Trophoblast cell (in vitro differentiated cells and primary cell): ENCODE data around the gene OBP2A.

ENCODE experiments used
- DNase-seq, 2 donors: peaks; one replicate each; pipeline ENCODE4 v3.0.0-alpha.2; 2016
- H2AFZ ChIP-seq: 2 replicates; pipeline ENCODE4 v1.6.1; 2013; ENCODE audit warnings: low read length, moderate library complexity, mild to moderate bottlenecking; ENCODE audit not compliant: insufficient read depth, poor library complexity
- H2AK5ac ChIP-seq: 2 replicates; pipeline ENCODE4 v1.6.1; 2013; ENCODE audit warnings: mild to moderate bottlenecking, low read length
- H2BK120ac ChIP-seq: 2 replicates; pipeline ENCODE4 v1.6.1; 2013; ENCODE audit warnings: low read length, mild to moderate bottlenecking, moderate library complexity; ENCODE audit not compliant: insufficient read depth, poor library complexity
- H2BK12ac ChIP-seq: 2 replicates; pipeline ENCODE4 v1.6.1; 2013; ENCODE audit warnings: mild to moderate bottlenecking, low read length, moderate library complexity
- H2BK5ac ChIP-seq: 2 replicates; pipeline ENCODE4 v1.6.1; 2013; ENCODE audit warnings: low read length, low read depth, moderate library complexity, mild to moderate bottlenecking; ENCODE audit not compliant: poor library complexity
- H3K14ac ChIP-seq: 2 replicates; pipeline ENCODE4 v1.6.1; 2013; ENCODE audit warnings: mild to moderate bottlenecking, low read length
- H3K18ac ChIP-seq: 2 replicates; pipeline ENCODE4 v1.6.1; 2013; ENCODE audit warnings: mild to moderate bottlenecking, low read length
- H3K23ac ChIP-seq: 2 replicates; pipeline ENCODE4 v1.6.1; 2013; ENCODE audit warnings: low read length
- H3K27ac ChIP-seq: 2 replicates; pipeline ENCODE4 v1.5.1; 2013; ENCODE audit warnings: low read depth, mild to moderate bottlenecking, inconsistent platforms, low read length, moderate library complexity
- H3K27me3 ChIP-seq: 2 replicates; pipeline ENCODE4 v1.6.1; 2013; ENCODE audit warnings: inconsistent platforms, mild to moderate bottlenecking, low read length, moderate library complexity; ENCODE audit not compliant: insufficient read depth
- H3K36me3 ChIP-seq, 2 experiments: 1 replicate in 1 of 2; 2 replicates in 1 of 2; pipeline ENCODE4 v1.6.1; 2013; ENCODE audit warnings: low read length in 2 of 2, mild to moderate bottlenecking in 2 of 2, moderate library complexity in 1 of 2; ENCODE audit not compliant: insufficient read depth in 2 of 2, control insufficient read depth in 1 of 2
- H3K4ac ChIP-seq: 2 replicates; pipeline ENCODE4 v1.6.1; 2013; ENCODE audit warnings: low read depth, mild to moderate bottlenecking, low read length, moderate library complexity
- H3K4me1 ChIP-seq, 2 experiments: 1 replicate in 1 of 2; 2 replicates in 1 of 2; pipeline ENCODE4 v1.6.1; 2013; ENCODE audit warnings: low read length in 2 of 2, mild to moderate bottlenecking in 2 of 2, moderate library complexity in 1 of 2; ENCODE audit not compliant: insufficient read depth in 2 of 2, control insufficient read depth in 1 of 2
- H3K4me2 ChIP-seq: 2 replicates; pipeline ENCODE4 v1.6.1; 2013; ENCODE audit warnings: inconsistent platforms, mild to moderate bottlenecking, low read length, moderate library complexity
- H3K4me3 ChIP-seq: 2 replicates; pipeline ENCODE4 v1.5.1; 2013; ENCODE audit warnings: mild to moderate bottlenecking, low read depth, low read length, inconsistent platforms
- H3K79me1 ChIP-seq: one replicate; pipeline ENCODE4 v1.6.1; 2013; ENCODE audit warnings: low read length
- H3K79me2 ChIP-seq: 2 replicates; pipeline ENCODE4 v1.6.1; 2013; ENCODE audit warnings: low read length, mild to moderate bottlenecking; ENCODE audit not compliant: control insufficient read depth, insufficient read depth, poor library complexity
- H3K9ac ChIP-seq: 2 replicates; pipeline ENCODE4 v1.6.1; 2013; ENCODE audit warnings: mild to moderate bottlenecking, low read length
- H3K9me3 ChIP-seq: 2 replicates; pipeline ENCODE4 v1.6.1; 2013; ENCODE audit warnings: low read depth, mild to moderate bottlenecking, control low read depth, inconsistent platforms, low read length; ENCODE audit not compliant: insufficient read depth
- H4K12ac ChIP-seq: 2 replicates; pipeline ENCODE4 v1.6.1; 2013; ENCODE audit warnings: low read depth, mild to moderate bottlenecking, low read length, moderate library complexity
- H4K8ac ChIP-seq: 2 replicates; pipeline ENCODE4 v1.6.1; 2013; ENCODE audit warnings: low read depth, mild to moderate bottlenecking, low read length, moderate library complexity
- H4K91ac ChIP-seq: one replicate; pipeline ENCODE4 v1.6.1; 2013; ENCODE audit warnings: low read depth, mild to moderate bottlenecking, low read length, moderate library complexity
- WGBS: extraction: QIAGEN DNeasy Blood & Tissue Kit; methylation state at CpG from one replicate; pipeline ENCODE4 v1.1.7; 2013; ENCODE audit warnings: missing lambda C conversion rate; ENCODE audit not compliant: insufficient read length, insufficient coverage; ENCODE audit errors: extremely low coverage; 5-methylcytosine and 5-hydroxymethylcytosine counted together

OBP2A gene

GRCh38 chr9:135566552-135566951 is 20.6 kb downstream of the OBP2A start:
- peaks cover 1% of the 10 kb centered on the region for H3K79me1 ChIP-seq
- H2BK12ac ChIP-seq = no peak overlapping the region
- no peaks in the 10 kb centered on the region for H3K27me3 ChIP-seq
- H4K12ac ChIP-seq = no peak overlapping the region
- no peaks in the 10 kb centered on the region for H3K79me2 ChIP-seq
- H3K4me2 ChIP-seq = no peak overlapping the region
- H3K4me3 ChIP-seq = peak overlapping the region; percentile 57
- H3K9ac ChIP-seq = no peak overlapping the region
- WGBS = no CpG with 5 or more reads among the region's 10 CpGs
- no peak for DNase-seq
- H3K36me3 ChIP-seq = no peaks in the 10 kb centered on the region
- no peak overlapping the region for H3K4ac ChIP-seq
- no peak overlapping the region for H2AK5ac ChIP-seq
- no peak overlapping the region for H2BK120ac ChIP-seq
- peaks cover 1 to 2% of the 10 kb centered on the region in 2 experiments for H3K4me1 ChIP-seq
- no peak overlapping the region for H4K8ac ChIP-seq
- H3K18ac ChIP-seq = no peak overlapping the region
- no peak overlapping the region for H2AFZ ChIP-seq
- H3K9me3 ChIP-seq = peaks cover 6% of the 10 kb centered on the region
- no peak overlapping the region for H4K91ac ChIP-seq
- no peak overlapping the region for H3K14ac ChIP-seq
- H3K27ac ChIP-seq = no peak overlapping the region
- no peak overlapping the region for H3K23ac ChIP-seq
- no peak overlapping the region for H2BK5ac ChIP-seq

GRCh38 chr9:135567311-135567710 is 21.4 kb downstream of the OBP2A start:
- Histone ChIP-seq H3K4me2 (no peak overlapping the region), H2BK12ac (no peak overlapping the region), H3K4ac (no peak overlapping the region), H2BK120ac (no peak overlapping the region), H3K27ac (no peak overlapping the region), H3K4me3 (no peak overlapping the region), H2AFZ (no peak overlapping the region), H3K79me1 (no peaks in the 10 kb centered on the region), H3K4me1 (no peaks in the 10 kb centered on the region), H3K14ac (no peak overlapping the region), H2AK5ac (no peak overlapping the region), H3K23ac (no peak overlapping the region), H2BK5ac (no peak overlapping the region), H3K79me2 (no peaks in the 10 kb centered on the region), H3K36me3 (no peaks in the 10 kb centered on the region), H3K18ac (no peak overlapping the region), H3K27me3 (no peaks in the 10 kb centered on the region), H4K12ac (no peak overlapping the region), H3K9me3 (peaks cover 4% of the 10 kb centered on the region), H4K91ac (no peak overlapping the region), H3K9ac (no peak overlapping the region), H4K8ac (no peak overlapping the region)
- no CpG with 5 or more reads among the region's 9 CpGs for WGBS
- DNase-seq = no peak

- H4K91ac ChIP-seq = no peak overlapping the region
- H3K79me1 ChIP-seq = no peaks in the 10 kb centered on the region
- no peak overlapping the region for H3K4me3 ChIP-seq
- no peak overlapping the region for H2BK120ac ChIP-seq
- H2BK5ac ChIP-seq = no peak overlapping the region
- no peak overlapping the region for H2BK12ac ChIP-seq
- H3K9me3 ChIP-seq = peaks cover 4% of the 10 kb centered on the region
- H3K27me3 ChIP-seq = no peaks in the 10 kb centered on the region
- no CpG with 5 or more reads among the region's 6 CpGs for WGBS
- H3K18ac ChIP-seq = no peak overlapping the region
- no peaks in the 10 kb centered on the region for H3K36me3 ChIP-seq
- H2AFZ ChIP-seq = no peak overlapping the region
- DNase-seq = no peak
- H3K4ac ChIP-seq = no peak overlapping the region
- no peak overlapping the region for H3K14ac ChIP-seq
- no peaks in the 10 kb centered on the region for H3K4me1 ChIP-seq
- H4K12ac ChIP-seq = no peak overlapping the region
- no peak overlapping the region for H4K8ac ChIP-seq
- no peak overlapping the region for H3K23ac ChIP-seq
- no peak overlapping the region for H3K9ac ChIP-seq
- no peaks in the 10 kb centered on the region for H3K79me2 ChIP-seq
- no peak overlapping the region for H3K27ac ChIP-seq
- H2AK5ac ChIP-seq = no peak overlapping the region
- no peak overlapping the region for H3K4me2 ChIP-seq
Measured at GRCh38 chr9:135568026-135568425, 22.1 kb downstream of the OBP2A start.

- H2AK5ac ChIP-seq = no peak overlapping the region
- no peaks in the 10 kb centered on the region for H3K79me2 ChIP-seq
- no peak overlapping the region for H2BK5ac ChIP-seq
- H3K23ac ChIP-seq = no peak overlapping the region
- H4K91ac ChIP-seq = no peak overlapping the region
- H3K14ac ChIP-seq = no peak overlapping the region
- no peaks in the 10 kb centered on the region for H3K4me1 ChIP-seq
- DNase-seq = no peak
- no peak overlapping the region for H3K4me2 ChIP-seq
- H4K8ac ChIP-seq = no peak overlapping the region
- H3K18ac ChIP-seq = no peak overlapping the region
- H4K12ac ChIP-seq = no peak overlapping the region
- no peak overlapping the region for H3K4me3 ChIP-seq
- no peak overlapping the region for H3K4ac ChIP-seq
- no peak overlapping the region for H2BK120ac ChIP-seq
- no peak overlapping the region for H2AFZ ChIP-seq
- H3K9me3 ChIP-seq = peaks cover 7% of the 10 kb centered on the region
- H3K79me1 ChIP-seq = no peaks in the 10 kb centered on the region
- no peaks in the 10 kb centered on the region for H3K27me3 ChIP-seq
- H3K36me3 ChIP-seq = no peaks in the 10 kb centered on the region
- no peak overlapping the region for H3K27ac ChIP-seq
- no peak overlapping the region for H2BK12ac ChIP-seq
- WGBS = no CpG with 5 or more reads among the region's 3 CpGs
- no peak overlapping the region for H3K9ac ChIP-seq
Measured at GRCh38 chr9:135570456-135570855, 24.5 kb downstream of the OBP2A start.
